ENCODE measurements around the gene LAMA4.

- TF ChIP-seq CTCF (conservative IDR thresholded peaks at IDR 0.05; ENCODE audit: low read depth, low read length): no peak
- TF ChIP-seq EZH2 (IDR thresholded peaks at IDR 0.05; ENCODE audit: low read length, unreplicated experiment): no peak
- no peak for TF ChIP-seq EZH2phosphoT487 (IDR thresholded peaks at IDR 0.05; ENCODE audit: borderline replicate concordance, low read length)
Observed at GRCh38 chr6:112106562-112106961, 147.8 kb downstream of the LAMA4 start.
